LHCN-M2 (cell line): ENCODE measurements around the gene CIT. TPM values are rescaled to one million over a fixed set of nuclear protein-coding genes. Genes with fewer than 3 reads are reported as not detected.
"Not testable (repeated sequence)": the region's sequence is repeated elsewhere in the genome, so short reads cannot be mapped to it uniquely, and the experiment has no call there.

Experiments used
- DNase-seq: peaks from one replicate; pipeline ENCODE4 v3.0.0-alpha.2; 2012; ENCODE audit warnings: low read depth
- total RNA-seq: library from RNA; depleted of rRNA; stranded (reverse); fragments of >200 nt; gene quantifications from 2 replicates; pipeline ENCODE4 v1.2.3, GENCODE V29; 2014; rRNA removed

CIT gene
- total RNA-seq, 1 experiment from 2014 or later = 54.0 TPM

DNA sequence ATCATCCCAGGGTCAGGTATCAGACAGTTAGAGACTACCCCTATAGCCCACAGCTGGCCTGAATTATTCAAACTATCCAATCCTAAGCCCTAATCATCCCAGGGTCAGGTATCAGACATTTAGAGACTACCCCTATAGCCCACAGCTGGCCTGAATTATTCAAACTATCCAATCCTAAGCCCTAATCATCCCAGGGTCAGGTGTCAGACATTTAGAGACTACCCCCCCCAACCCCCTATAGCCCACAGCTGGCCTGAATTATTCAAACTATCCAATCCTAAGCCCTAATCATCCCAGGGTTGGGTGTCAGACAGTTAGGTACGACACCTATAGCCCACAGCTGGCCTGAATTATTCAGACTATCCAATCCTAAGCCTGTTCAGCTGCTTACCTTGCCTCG, 220.1 kb downstream of the CIT start:
- DNase-seq = not testable (repeated sequence)

DNA sequence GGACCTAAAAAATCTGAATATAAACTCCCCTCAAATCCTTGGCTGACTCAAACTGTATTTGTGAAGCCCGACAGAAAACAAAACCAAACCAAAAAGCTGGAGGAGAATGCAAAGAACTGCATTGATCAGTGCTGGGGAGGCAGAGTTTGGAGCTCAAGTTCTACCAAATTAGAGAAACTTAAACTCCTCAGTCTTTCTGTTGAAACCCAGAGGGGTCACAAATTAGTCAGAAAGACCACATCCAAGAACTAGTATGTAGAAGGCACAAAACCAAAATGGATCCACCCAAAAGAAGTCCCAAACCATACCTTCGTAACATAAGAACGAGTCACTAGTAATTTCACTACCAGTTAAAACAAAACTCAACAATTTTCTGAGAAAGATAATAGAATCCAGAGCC, 224.5 kb downstream of the CIT start:
- DNase-seq = no peak

DNA sequence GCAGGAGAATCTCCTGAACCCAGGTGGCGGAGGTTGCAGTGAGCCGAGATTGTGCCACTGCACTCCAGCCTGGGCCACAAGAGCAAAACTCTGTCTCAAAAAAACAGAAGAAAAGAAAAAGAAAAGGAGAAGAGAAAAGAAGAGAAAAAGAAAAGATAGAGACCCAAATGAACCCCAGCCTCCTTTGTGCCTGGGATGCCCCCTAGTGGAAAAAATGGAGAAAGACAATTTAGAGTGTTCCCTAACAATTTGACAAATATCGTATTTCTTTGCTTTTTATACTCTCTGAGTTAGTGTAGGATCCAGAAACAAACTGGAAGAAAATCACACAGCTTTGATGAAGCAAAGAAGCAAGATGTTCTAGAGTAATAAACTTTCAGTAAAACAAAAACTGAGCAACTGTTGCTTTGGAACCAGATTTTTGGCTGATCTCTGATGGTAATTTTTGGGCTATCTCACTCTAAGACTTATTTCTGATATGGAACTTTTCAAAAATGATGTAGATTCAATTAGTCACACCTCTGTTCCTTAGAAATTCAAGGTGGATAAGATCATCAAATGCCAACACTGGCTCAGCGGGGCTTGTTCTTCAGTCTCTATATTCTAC, 227.8 kb downstream of the CIT start:
- peak; percentile 32 for DNase-seq

DNA sequence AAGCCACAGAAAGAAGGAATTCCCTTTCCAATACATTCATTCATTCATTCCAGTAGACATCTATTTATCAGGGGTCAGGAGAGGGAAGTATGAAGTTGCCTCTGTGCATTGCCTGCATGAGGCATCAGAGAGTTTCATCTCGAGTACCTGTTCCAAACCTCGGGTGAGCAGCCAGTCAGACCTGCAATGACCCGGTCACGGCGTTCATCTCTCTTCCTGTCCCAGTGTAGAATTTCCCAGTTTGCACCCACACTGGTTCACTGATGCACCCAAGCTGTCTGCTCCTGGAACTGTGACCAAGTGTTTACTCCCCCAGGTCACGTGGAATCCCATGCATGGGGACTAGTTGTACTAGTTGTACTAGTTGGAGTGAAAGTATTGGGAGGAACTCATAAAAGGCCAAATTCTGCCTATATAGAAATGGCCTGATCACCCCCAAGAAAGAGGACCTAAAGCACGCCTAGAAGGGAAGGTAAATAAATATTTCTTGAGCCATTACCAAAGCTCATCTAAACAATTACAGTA, 231.5 kb downstream of the CIT start:
- no peak for DNase-seq

DNA sequence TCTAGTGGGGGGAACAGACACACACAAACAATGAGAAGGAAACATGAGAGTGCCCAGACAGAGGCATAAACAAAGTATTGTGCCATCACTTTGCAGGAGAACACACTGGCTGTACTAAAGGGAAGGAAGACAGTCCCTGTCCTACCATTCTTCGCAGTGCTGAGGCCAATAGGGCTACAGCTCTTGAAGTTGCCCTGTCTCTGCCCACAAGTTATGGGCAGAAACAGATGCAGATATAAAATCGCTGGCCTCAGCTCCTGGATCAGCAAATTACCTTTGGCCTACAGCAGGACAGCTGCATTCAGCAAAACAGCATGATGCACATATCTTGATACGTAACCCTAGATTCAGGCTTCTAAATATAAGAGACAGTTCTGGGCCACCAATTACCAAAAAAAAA, 232.2 kb downstream of the CIT start:
- peak; percentile 62 for DNase-seq

DNA sequence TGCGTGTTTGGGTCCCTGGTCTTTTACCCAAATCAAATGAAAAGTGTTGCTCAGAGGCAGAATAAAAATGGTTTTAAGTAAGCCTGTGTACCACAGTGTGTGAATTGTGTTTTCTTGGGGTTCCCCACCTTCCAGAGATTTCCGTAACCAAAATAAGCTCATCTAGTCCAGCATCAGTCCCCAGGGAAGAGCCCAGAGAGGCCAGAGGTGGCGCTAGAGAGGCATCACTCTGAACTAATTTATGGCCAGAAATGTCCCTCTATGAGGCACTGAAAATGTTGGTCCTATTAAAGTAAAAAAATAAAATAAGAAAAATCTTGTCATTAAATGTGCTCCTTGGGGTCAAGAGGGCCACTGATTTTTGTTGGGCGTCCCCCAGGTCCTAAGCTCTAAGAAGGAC, 234.1 kb downstream of the CIT start:
- DNase-seq = no peak

Other genes with a start within 250 kb of the CIT start
- 15.6 and 19.1 TPM in 2 replicates for gene PRKAB1, start 209.2 kb downstream of the CIT start, total RNA-seq
- gene BICDL1, start 111.9 kb upstream of the CIT start, total RNA-seq = not detected in 2 replicates
- 35.3 and 43.5 TPM in 2 replicates for gene RAB35, start 239.4 kb upstream of the CIT start, total RNA-seq